ENCODE results near the gene PTPRN. TPM values are rescaled to one million over a fixed set of nuclear protein-coding genes. Genes with fewer than 3 reads are reported as not detected.
"Not testable (repeated sequence)": the region's sequence is repeated elsewhere in the genome, so short reads cannot be mapped to it uniquely, and the experiment has no call there.

Gene PTPRN
- total and polyA plus RNA-seq, 9 of the 15 experiments (the other 6 are each of a cell fraction or from before 2014, with no cell fraction given), result 0.15 to 2.4 (median 0.43) TPM; not detected in 1

GRCh38 chr2:219314804-219315468, 5.7 kb upstream of the PTPRN start (continued):
- TF ChIP-seq GABPA (tag; conservative IDR thresholded peaks at IDR 0.05; ENCODE audit: low read depth) (no peak), MEIS2 (IDR thresholded peaks at IDR 0.05; ENCODE audit: partially characterized antibody) (no peak), ZNF212 (CRISPR knock-in tag; IDR thresholded peaks at IDR 0.05) (no peak)

GRCh38 chr2:219312683-219313263, 3.6 kb upstream of the PTPRN start:
- H3K9me1 ChIP-seq (ENCODE audit: control insufficient read depth, insufficient read depth, low read length); H3K27ac ChIP-seq (ENCODE audit: extremely low read depth, low read depth, low read length); DNase-seq (ENCODE audit: extremely low read depth in 1 of 4, low spot score in 3 of 4); ATAC-seq; H3K9me3 ChIP-seq (replicated peaks; ENCODE audit: control insufficient read depth, insufficient read depth, low read depth, low read length); H3K9ac ChIP-seq (ENCODE audit: insufficient read depth in 1 of 2, low read depth in 2 of 2, low read length in 2 of 2); H3K36me3 ChIP-seq (ENCODE audit: control insufficient read depth, insufficient read depth, low read length); FAIRE-seq; H3K79me2 ChIP-seq (ENCODE audit: control insufficient read depth, insufficient read depth, low read length); BruUV-seq (replicated peaks); intact Hi-C loops (cut with micrococcal nuclease); in situ Hi-C loops (cut with MboI); H3K4me3 ChIP-seq; H4K20me1 ChIP-seq (replicated peaks; ENCODE audit: control insufficient read depth, insufficient read depth, low read length); H2AFZ ChIP-seq (ENCODE audit: low read depth, low read length); H3K4me2 ChIP-seq (ENCODE audit: insufficient read depth, low read length); CTCF ChIA-PET (ENCODE audit: low intra/inter-chr PET ratio): not testable (repeated sequence)
- Histone ChIP-seq H3K4me1 (replicated peaks in 1 of 2; ENCODE audit: control insufficient read depth in 2 of 2, insufficient read depth in 2 of 2, low read length in 2 of 2) (peaks cover 0 to 15% of the 10 kb centered on the region in 2 experiments; a peak in 2 of 5 replicates), H3K27me3 (ENCODE audit: control insufficient read depth in 2 of 2, insufficient read depth in 2 of 2, low read length in 2 of 2) (peaks cover 6 to 14% of the 10 kb centered on the region in 2 experiments; a peak in 3 of 5 replicates)
- POLR2A ChIA-PET, result interaction anchor here (1.2 to 1.4 kb wide), 2 partner anchors 10 kb away, joined by 3 to 4 read pairs; no protein-coding TSS in a partner anchor
- WGBS (ENCODE audit: insufficient coverage, low coverage, missing lambda C conversion rate), result 67% methylated on average over 3 of the region's 49 CpGs
